WTC11 (cell line): ENCODE data around the gene ECT2L. TPM values are rescaled to one million over a fixed set of nuclear protein-coding genes. Genes with fewer than 3 reads are reported as not detected.

Experiments
- ATAC-seq: fragments of 200-7000 bp; cut with Tn5 transposase; 2 replicates; pipeline ENCODE4 v1.10.0; 2021; ENCODE audit warnings: mild to moderate bottlenecking, moderate library complexity
- CTCF ChIA-PET: fragments of 300-600 bp; sonication (Branson Sonifier 250); formaldehyde crosslinking; loops from one replicate; lab custom pipeline; 2021; ENCODE audit warnings: antibody characterized with exemption; lab: Charles Lee
- POLR2A ChIA-PET: fragments of 350-600 bp; sonication (Branson Sonifier 250); formaldehyde crosslinking; loops from one replicate; lab custom pipeline; 2021; ENCODE audit warnings: antibody characterized with exemption; lab: Charles Lee
- DNase-seq: peaks from one replicate; pipeline ENCODE4 v3.0.0; 2021; ENCODE audit warnings: low spot score
- H3K27ac Mint-ChIP-seq: 2 replicates; pipeline ENCODE4 v1.8.0; 2021; ENCODE audit warnings: mixed read lengths
- H3K27me3 Mint-ChIP-seq: 2 replicates; pipeline ENCODE4 v1.8.0; 2021; ENCODE audit warnings: low read depth, mild to moderate bottlenecking, moderate library complexity, mixed read lengths
- H3K36me3 Mint-ChIP-seq: 2 replicates; pipeline ENCODE4 v1.8.0; 2021; ENCODE audit warnings: mixed read lengths
- H3K4me1 Mint-ChIP-seq: 2 replicates; pipeline ENCODE4 v1.8.0; 2022; ENCODE audit warnings: mixed read lengths
- H3K4me3 Mint-ChIP-seq: 2 replicates; pipeline ENCODE4 v1.8.0; 2021; ENCODE audit warnings: mild to moderate bottlenecking, moderate library complexity, mixed read lengths
- H3K9me3 Mint-ChIP-seq: 2 replicates; pipeline ENCODE4 v1.8.0; 2021; ENCODE audit warnings: mixed read lengths
- CREB1 ChIP-seq: sonication (generic); formaldehyde crosslinking; IDR thresholded peaks from 2 replicates; pipeline ENCODE4 v1.8.0; 2023; ENCODE audit warnings: mild to moderate bottlenecking, missing genetic modification reagents
- ELF4 ChIP-seq: sonication (generic); formaldehyde crosslinking; IDR thresholded peaks from 2 replicates; pipeline ENCODE4 v1.8.1; 2022; ENCODE audit warnings: low read depth, mild to moderate bottlenecking, moderate library complexity, missing genetic modification reagents
- FOXK1 ChIP-seq: sonication (generic); formaldehyde crosslinking; IDR thresholded peaks from 2 replicates; pipeline ENCODE4 v1.8.0; 2022; ENCODE audit warnings: mild to moderate bottlenecking, moderate library complexity, missing genetic modification reagents
- GRHL2 ChIP-seq: fragments of 250-450 bp; sonication (Bioruptor Pico); IDR thresholded peaks from 2 replicates; pipeline ENCODE4 v1.8.0; 2022; ENCODE audit warnings: mild to moderate bottlenecking, moderate library complexity; ENCODE audit not compliant: insufficient replicate concordance, severe bottlenecking
- HMGA2 ChIP-seq: fragments of 250-450 bp; sonication (Bioruptor Pico); IDR thresholded peaks from 2 replicates; pipeline ENCODE4 v1.4.0; 2021; ENCODE audit warnings: mild to moderate bottlenecking, moderate library complexity
- JUN ChIP-seq: sonication (generic); formaldehyde crosslinking; IDR thresholded peaks from 2 replicates; pipeline ENCODE4 v1.8.0; 2023; ENCODE audit warnings: mild to moderate bottlenecking, missing genetic modification reagents
- MXD4 ChIP-seq: fragments of 250-450 bp; sonication (Bioruptor Pico); IDR thresholded peaks from 2 replicates; pipeline ENCODE4 v1.8.0; 2021; ENCODE audit warnings: mild to moderate bottlenecking, moderate library complexity, borderline replicate concordance
- NFATC4 ChIP-seq: fragments of 250-450 bp; sonication (Bioruptor Pico); IDR thresholded peaks from 2 replicates; pipeline ENCODE4 v1.9.0; 2021; ENCODE audit warnings: mild to moderate bottlenecking
- NFE2L1 ChIP-seq: sonication (generic); formaldehyde crosslinking; IDR thresholded peaks from 2 replicates; pipeline ENCODE4 v1.8.1; 2023; ENCODE audit warnings: missing genetic modification reagents
- NR1H2 ChIP-seq: sonication (generic); formaldehyde crosslinking; IDR thresholded peaks from 2 replicates; pipeline ENCODE4 v1.9.0; 2021; ENCODE audit warnings: mild to moderate bottlenecking, moderate library complexity, missing genetic modification reagents
- NR2C2 ChIP-seq: sonication (generic); formaldehyde crosslinking; IDR thresholded peaks from 2 replicates; pipeline ENCODE4 v1.8.0; 2022; ENCODE audit warnings: mild to moderate bottlenecking, missing genetic modification reagents
- OVOL2 ChIP-seq: fragments of 250-450 bp; sonication (Bioruptor Pico); IDR thresholded peaks from 2 replicates; pipeline ENCODE4 v1.9.0; 2021; ENCODE audit warnings: mild to moderate bottlenecking, borderline replicate concordance
- PRRX2 ChIP-seq: fragments of 250-450 bp; sonication (Bioruptor Pico); IDR thresholded peaks from 2 replicates; pipeline ENCODE4 v1.8.0; 2021; ENCODE audit warnings: mild to moderate bottlenecking
- RELA ChIP-seq: sonication (generic); formaldehyde crosslinking; IDR thresholded peaks from 2 replicates; pipeline ENCODE4 v1.8.1; 2022; ENCODE audit warnings: missing genetic modification reagents, mild to moderate bottlenecking, borderline replicate concordance
- ZNF121 ChIP-seq: sonication (generic); formaldehyde crosslinking; IDR thresholded peaks from 2 replicates; pipeline ENCODE4 v1.8.0; 2023; ENCODE audit warnings: missing genetic modification reagents
- ZNF317 ChIP-seq: sonication (generic); formaldehyde crosslinking; IDR thresholded peaks from 2 replicates; pipeline ENCODE4 v1.8.1; 2023; ENCODE audit warnings: low read depth, mild to moderate bottlenecking, moderate library complexity, missing genetic modification reagents, borderline replicate concordance
- ZNF396 ChIP-seq: fragments of 250-450 bp; sonication (Bioruptor Pico); IDR thresholded peaks from 2 replicates; pipeline ENCODE4 v1.8.0; 2021; ENCODE audit warnings: mild to moderate bottlenecking, moderate library complexity, borderline replicate concordance
- ZNF671 ChIP-seq: fragments of 250-450 bp; sonication (Bioruptor Pico); IDR thresholded peaks from 2 replicates; pipeline ENCODE4 v1.8.0; 2021; ENCODE audit warnings: mild to moderate bottlenecking
- total RNA-seq: library from RNA; stranded (reverse); gene quantifications from 3 replicates; pipeline ENCODE4 v1.2.3, GENCODE V29; 2021
- TF ChIP-seq, protein P1 (sequence below): sonication (generic); formaldehyde crosslinking; IDR thresholded peaks from 2 replicates; pipeline ENCODE4 v1.8.1; 2023; ENCODE audit warnings: mild to moderate bottlenecking, missing genetic modification reagents, moderate library complexity
- TF ChIP-seq, protein P2 (sequence below): fragments of 250-450 bp; sonication (Bioruptor Pico); IDR thresholded peaks from 2 replicates; pipeline ENCODE4 v1.9.0; 2021; ENCODE audit warnings: mild to moderate bottlenecking
- TF ChIP-seq, protein P3 (sequence below): fragments of 250-450 bp; sonication (Bioruptor Pico); IDR thresholded peaks from 2 replicates; pipeline ENCODE4 v1.8.0; 2021; ENCODE audit warnings: mild to moderate bottlenecking
- TF ChIP-seq, protein P4 (sequence below): sonication (generic); formaldehyde crosslinking; IDR thresholded peaks from 2 replicates; pipeline ENCODE4 v1.8.0; 2023; ENCODE audit warnings: mild to moderate bottlenecking, missing genetic modification reagents
- TF ChIP-seq, protein P5 (sequence below): sonication (generic); formaldehyde crosslinking; IDR thresholded peaks from 2 replicates; pipeline ENCODE4 v1.8.1; 2022; ENCODE audit warnings: missing genetic modification reagents, borderline replicate concordance
- TF ChIP-seq, protein P6 (sequence below): sonication (generic); formaldehyde crosslinking; IDR thresholded peaks from 2 replicates; pipeline ENCODE4 v1.8.1; 2022; ENCODE audit warnings: low read depth, mild to moderate bottlenecking, moderate library complexity, missing genetic modification reagents, borderline replicate concordance
- TF ChIP-seq, protein P7 (sequence below): sonication (generic); formaldehyde crosslinking; conservative IDR thresholded peaks from 2 replicates; pipeline ENCODE4 v1.8.1; 2022; ENCODE audit warnings: mild to moderate bottlenecking, missing genetic modification reagents

ECT2L gene
- total RNA-seq, 1 experiment from 2014 or later = not detected

DNA sequence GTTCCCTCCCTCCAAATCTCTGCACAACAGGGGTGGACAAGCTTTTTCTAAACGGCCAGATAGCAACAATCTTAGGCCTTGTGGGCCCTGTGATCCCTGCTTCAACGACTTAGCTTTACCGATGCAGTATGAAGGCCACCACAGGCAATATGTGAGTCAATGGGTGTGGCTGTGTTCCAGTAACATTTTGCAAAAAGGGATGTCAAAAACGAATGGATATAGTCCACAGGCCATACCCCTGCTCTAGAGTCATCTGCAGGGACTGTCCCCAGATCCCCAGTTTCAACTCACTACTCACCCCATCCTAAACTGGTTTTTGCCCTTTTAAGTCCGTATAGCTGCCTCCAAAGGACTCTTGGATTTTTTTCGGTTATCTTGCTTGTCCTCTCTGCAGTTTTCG lies 34.4 kb downstream of the ECT2L start:
- TF ChIP-seq NR1H2 (CRISPR knock-in tag) (no peak), CREB1 (no peak), HMGA2 (CRISPR knock-in tag) (no peak), ZNF317 (CRISPR knock-in tag) (no peak), NFE2L1 (CRISPR knock-in tag) (no peak), GRHL2 (CRISPR knock-in tag) (no peak), FOXK1 (CRISPR knock-in tag) (no peak), NR2C2 (CRISPR knock-in tag) (no peak), JUN (CRISPR knock-in tag) (no peak), ZNF671 (no peak), RELA (CRISPR knock-in tag) (no peak), MXD4 (CRISPR knock-in tag) (no peak)
- TF ChIP-seq, protein P1, sequence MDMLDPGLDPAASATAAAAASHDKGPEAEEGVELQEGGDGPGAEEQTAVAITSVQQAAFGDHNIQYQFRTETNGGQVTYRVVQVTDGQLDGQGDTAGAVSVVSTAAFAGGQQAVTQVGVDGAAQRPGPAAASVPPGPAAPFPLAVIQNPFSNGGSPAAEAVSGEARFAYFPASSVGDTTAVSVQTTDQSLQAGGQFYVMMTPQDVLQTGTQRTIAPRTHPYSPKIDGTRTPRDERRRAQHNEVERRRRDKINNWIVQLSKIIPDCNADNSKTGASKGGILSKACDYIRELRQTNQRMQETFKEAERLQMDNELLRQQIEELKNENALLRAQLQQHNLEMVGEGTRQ (CRISPR knock-in tag) = no peak
- TF ChIP-seq, protein P2, sequence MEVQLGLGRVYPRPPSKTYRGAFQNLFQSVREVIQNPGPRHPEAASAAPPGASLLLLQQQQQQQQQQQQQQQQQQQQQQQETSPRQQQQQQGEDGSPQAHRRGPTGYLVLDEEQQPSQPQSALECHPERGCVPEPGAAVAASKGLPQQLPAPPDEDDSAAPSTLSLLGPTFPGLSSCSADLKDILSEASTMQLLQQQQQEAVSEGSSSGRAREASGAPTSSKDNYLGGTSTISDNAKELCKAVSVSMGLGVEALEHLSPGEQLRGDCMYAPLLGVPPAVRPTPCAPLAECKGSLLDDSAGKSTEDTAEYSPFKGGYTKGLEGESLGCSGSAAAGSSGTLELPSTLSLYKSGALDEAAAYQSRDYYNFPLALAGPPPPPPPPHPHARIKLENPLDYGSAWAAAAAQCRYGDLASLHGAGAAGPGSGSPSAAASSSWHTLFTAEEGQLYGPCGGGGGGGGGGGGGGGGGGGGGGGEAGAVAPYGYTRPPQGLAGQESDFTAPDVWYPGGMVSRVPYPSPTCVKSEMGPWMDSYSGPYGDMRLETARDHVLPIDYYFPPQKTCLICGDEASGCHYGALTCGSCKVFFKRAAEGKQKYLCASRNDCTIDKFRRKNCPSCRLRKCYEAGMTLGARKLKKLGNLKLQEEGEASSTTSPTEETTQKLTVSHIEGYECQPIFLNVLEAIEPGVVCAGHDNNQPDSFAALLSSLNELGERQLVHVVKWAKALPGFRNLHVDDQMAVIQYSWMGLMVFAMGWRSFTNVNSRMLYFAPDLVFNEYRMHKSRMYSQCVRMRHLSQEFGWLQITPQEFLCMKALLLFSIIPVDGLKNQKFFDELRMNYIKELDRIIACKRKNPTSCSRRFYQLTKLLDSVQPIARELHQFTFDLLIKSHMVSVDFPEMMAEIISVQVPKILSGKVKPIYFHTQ (CRISPR knock-in tag) = no peak
- TF ChIP-seq, protein P3, sequence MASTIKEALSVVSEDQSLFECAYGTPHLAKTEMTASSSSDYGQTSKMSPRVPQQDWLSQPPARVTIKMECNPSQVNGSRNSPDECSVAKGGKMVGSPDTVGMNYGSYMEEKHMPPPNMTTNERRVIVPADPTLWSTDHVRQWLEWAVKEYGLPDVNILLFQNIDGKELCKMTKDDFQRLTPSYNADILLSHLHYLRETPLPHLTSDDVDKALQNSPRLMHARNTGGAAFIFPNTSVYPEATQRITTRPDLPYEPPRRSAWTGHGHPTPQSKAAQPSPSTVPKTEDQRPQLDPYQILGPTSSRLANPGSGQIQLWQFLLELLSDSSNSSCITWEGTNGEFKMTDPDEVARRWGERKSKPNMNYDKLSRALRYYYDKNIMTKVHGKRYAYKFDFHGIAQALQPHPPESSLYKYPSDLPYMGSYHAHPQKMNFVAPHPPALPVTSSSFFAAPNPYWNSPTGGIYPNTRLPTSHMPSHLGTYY (CRISPR knock-in tag) = no peak
- TF ChIP-seq, protein P4, sequence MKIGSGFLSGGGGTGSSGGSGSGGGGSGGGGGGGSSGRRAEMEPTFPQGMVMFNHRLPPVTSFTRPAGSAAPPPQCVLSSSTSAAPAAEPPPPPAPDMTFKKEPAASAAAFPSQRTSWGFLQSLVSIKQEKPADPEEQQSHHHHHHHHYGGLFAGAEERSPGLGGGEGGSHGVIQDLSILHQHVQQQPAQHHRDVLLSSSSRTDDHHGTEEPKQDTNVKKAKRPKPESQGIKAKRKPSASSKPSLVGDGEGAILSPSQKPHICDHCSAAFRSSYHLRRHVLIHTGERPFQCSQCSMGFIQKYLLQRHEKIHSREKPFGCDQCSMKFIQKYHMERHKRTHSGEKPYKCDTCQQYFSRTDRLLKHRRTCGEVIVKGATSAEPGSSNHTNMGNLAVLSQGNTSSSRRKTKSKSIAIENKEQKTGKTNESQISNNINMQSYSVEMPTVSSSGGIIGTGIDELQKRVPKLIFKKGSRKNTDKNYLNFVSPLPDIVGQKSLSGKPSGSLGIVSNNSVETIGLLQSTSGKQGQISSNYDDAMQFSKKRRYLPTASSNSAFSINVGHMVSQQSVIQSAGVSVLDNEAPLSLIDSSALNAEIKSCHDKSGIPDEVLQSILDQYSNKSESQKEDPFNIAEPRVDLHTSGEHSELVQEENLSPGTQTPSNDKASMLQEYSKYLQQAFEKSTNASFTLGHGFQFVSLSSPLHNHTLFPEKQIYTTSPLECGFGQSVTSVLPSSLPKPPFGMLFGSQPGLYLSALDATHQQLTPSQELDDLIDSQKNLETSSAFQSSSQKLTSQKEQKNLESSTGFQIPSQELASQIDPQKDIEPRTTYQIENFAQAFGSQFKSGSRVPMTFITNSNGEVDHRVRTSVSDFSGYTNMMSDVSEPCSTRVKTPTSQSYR (CRISPR knock-in tag) = no peak
- Mint-ChIP-seq H3K4me3 (no peak overlapping the region), H3K36me3 (peaks cover 4% of the 10 kb centered on the region; the same call in 1 of the 2 replicates), H3K4me1 (peaks cover 16% of the 10 kb centered on the region), H3K27me3 (no peaks in the 10 kb centered on the region), H3K9me3 (peaks cover 14% of the 10 kb centered on the region), H3K27ac (0 out of 2 replicates have a peak overlapping the region, but pooled peaks have one; percentile 63)
- ATAC-seq (no peak), DNase-seq (no peak)
- POLR2A ChIA-PET = interaction anchor here (0.6 kb wide), 1 partner anchor 17 kb away, joined by 3 read pairs; no protein-coding TSS in a partner anchor
- CTCF ChIA-PET = no interaction called here

DNA sequence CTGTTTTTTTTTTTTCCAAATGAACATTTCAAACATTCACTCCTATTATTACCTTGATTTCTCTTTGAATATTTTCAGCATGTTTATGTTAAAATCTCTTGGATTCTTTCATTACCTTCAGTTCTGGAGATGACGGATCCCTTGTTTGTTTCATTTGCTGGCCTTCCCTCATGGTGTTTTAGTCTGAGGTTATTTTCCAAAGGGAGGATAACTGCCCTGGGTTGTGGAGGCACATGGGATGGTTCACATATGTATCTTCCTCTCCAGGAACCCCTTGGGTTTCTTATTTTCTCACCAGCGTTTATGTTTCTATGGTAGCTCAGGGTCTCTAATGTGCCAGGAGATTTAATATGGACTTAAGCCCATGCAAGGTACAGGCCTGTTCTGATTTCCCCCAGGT lies 36.3 kb downstream of the ECT2L start:
- peaks cover 4% of the 10 kb centered on the region for H3K9me3 Mint-ChIP-seq
- no peaks in the 10 kb centered on the region for H3K27me3 Mint-ChIP-seq
- DNase-seq (no peak), ATAC-seq (no peak)
- H3K36me3 Mint-ChIP-seq = no peaks in the 10 kb centered on the region
- H3K4me3 Mint-ChIP-seq = no peak overlapping the region
- ChIA-PET POLR2A (no interaction called here), CTCF (no interaction called here)
- H3K4me1 Mint-ChIP-seq = peaks cover 16% of the 10 kb centered on the region
- H3K27ac Mint-ChIP-seq = no peak overlapping the region
- TF ChIP-seq PRRX2 (CRISPR knock-in tag) = no peak
- no peak for TF ChIP-seq OVOL2 (CRISPR knock-in tag)
- no peak for TF ChIP-seq RELA (CRISPR knock-in tag)
- TF ChIP-seq, protein P5, sequence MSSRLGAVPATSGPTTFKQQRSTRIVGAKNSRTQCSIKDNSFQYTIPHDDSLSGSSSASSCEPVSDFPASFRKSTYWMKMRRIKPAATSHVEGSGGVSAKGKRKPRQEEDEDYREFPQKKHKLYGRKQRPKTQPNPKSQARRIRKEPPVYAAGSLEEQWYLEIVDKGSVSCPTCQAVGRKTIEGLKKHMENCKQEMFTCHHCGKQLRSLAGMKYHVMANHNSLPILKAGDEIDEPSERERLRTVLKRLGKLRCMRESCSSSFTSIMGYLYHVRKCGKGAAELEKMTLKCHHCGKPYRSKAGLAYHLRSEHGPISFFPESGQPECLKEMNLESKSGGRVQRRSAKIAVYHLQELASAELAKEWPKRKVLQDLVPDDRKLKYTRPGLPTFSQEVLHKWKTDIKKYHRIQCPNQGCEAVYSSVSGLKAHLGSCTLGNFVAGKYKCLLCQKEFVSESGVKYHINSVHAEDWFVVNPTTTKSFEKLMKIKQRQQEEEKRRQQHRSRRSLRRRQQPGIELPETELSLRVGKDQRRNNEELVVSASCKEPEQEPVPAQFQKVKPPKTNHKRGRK (CRISPR knock-in tag) = no peak
- no peak for TF ChIP-seq ELF4 (CRISPR knock-in tag)
- no peak for TF ChIP-seq NFATC4 (CRISPR knock-in tag)
- TF ChIP-seq, protein P6, sequence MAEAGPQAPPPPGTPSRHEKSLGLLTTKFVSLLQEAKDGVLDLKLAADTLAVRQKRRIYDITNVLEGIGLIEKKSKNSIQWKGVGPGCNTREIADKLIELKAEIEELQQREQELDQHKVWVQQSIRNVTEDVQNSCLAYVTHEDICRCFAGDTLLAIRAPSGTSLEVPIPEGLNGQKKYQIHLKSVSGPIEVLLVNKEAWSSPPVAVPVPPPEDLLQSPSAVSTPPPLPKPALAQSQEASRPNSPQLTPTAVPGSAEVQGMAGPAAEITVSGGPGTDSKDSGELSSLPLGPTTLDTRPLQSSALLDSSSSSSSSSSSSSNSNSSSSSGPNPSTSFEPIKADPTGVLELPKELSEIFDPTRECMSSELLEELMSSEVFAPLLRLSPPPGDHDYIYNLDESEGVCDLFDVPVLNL (CRISPR knock-in tag) = no peak
- no peak for TF ChIP-seq GRHL2 (CRISPR knock-in tag)
- no peak for TF ChIP-seq ZNF121
- TF ChIP-seq ZNF396 (CRISPR knock-in tag) = no peak
- TF ChIP-seq, protein P7, sequence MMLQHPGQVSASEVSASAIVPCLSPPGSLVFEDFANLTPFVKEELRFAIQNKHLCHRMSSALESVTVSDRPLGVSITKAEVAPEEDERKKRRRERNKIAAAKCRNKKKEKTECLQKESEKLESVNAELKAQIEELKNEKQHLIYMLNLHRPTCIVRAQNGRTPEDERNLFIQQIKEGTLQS (CRISPR knock-in tag) = no peak
